ENCODE data around the gene MDFIC.

GRCh38 chr7:114949231-114949630, 27.3 kb downstream of the MDFIC start:
- TF ChIP-seq CTCF (IDR thresholded peaks at IDR 0.05) (no peak), NRF1 (IDR thresholded peaks at IDR 0.05; ENCODE audit: low read depth, low read length) (no peak), IRF3 (IDR thresholded peaks at IDR 0.05; ENCODE audit: low read depth, low read length) (no peak), REST (IDR thresholded peaks at IDR 0.05; ENCODE audit: low read depth, low read length) (no peak), ZBTB33 (IDR thresholded peaks at IDR 0.05; ENCODE audit: borderline replicate concordance, low read depth) (no peak)
